PC-3 (cell line): ENCODE measurements around the gene PRM3. TPM values are rescaled to one million over a fixed set of nuclear protein-coding genes. Genes with fewer than 3 reads are reported as not detected.

Source experiments
- ATAC-seq: fragments of 200-7000 bp; cut with Tn5 transposase; 2 replicates; pipeline ENCODE4 v1.9.1; 2020; ENCODE audit warnings: mild to moderate bottlenecking, moderate library complexity
- BruUV-seq: library from RNA; stranded (reverse); fragments of 400-500 nt; replicated peaks from 2 replicates; lab custom pipeline; 2021; lab: Mats Ljungman, UMichigan
- CTCF ChIA-PET: fragments of 300-600 bp; sonication (Branson Sonifier 250); formaldehyde crosslinking; loops from one replicate; lab custom pipeline; 2022; ENCODE audit warnings: antibody characterized with exemption; lab: Charles Lee
- POLR2A ChIA-PET: fragments of 300-600 bp; sonication (Branson Sonifier 250); formaldehyde crosslinking; loops from one replicate; lab custom pipeline; 2022; ENCODE audit warnings: antibody characterized with exemption; ENCODE audit not compliant: unreplicated experiment; lab: Charles Lee
- DNase-seq: peaks from one replicate; pipeline ENCODE4 v3.0.0-alpha.2; 2015
- H2AFZ ChIP-seq: fragments of 300-600 bp; sonication (generic); 2 replicates; pipeline ENCODE4 v1.6.0; 2016; ENCODE audit warnings: antibody characterized with exemption, low read length
- H3F3A ChIP-seq: fragments of 300-600 bp; sonication (generic); one replicate; pipeline ENCODE4 v1.6.0; 2017; ENCODE audit warnings: antibody characterized with exemption, low read length, control low read depth, mild to moderate bottlenecking; ENCODE audit not compliant: unreplicated experiment
- H3K27ac ChIP-seq: fragments of 300-600 bp; sonication (generic); 2 replicates; pipeline ENCODE4 v1.5.1; 2016; ENCODE audit warnings: mild to moderate bottlenecking, low read length
- H3K27me3 ChIP-seq: fragments of 300-600 bp; sonication (generic); 2 replicates; pipeline ENCODE4 v1.6.1; 2016; ENCODE audit warnings: low read length, mixed read lengths
- H3K36me3 ChIP-seq: fragments of 300-600 bp; sonication (generic); 2 replicates; pipeline ENCODE4 v1.6.1; 2016; ENCODE audit warnings: low read depth, mixed run types, low read length, mixed read lengths
- H3K4me1 ChIP-seq: fragments of 300-600 bp; sonication (generic); 2 replicates; pipeline ENCODE4 v1.5.1; 2016; ENCODE audit warnings: low read length; ENCODE audit not compliant: insufficient read depth
- H3K4me2 ChIP-seq: fragments of 300-600 bp; sonication (generic); 2 replicates; pipeline ENCODE4 v1.6.0; 2016; ENCODE audit warnings: low read length
- H3K4me3 ChIP-seq: fragments of 300-600 bp; sonication (generic); 2 replicates; pipeline ENCODE4 v1.5.1; 2016; ENCODE audit warnings: mild to moderate bottlenecking, low read length, mixed read lengths
- H3K79me2 ChIP-seq: fragments of 300-600 bp; sonication (generic); 2 replicates; pipeline ENCODE4 v1.6.1; 2017; ENCODE audit warnings: low read length, mixed read lengths
- H3K9ac ChIP-seq: fragments of 300-600 bp; sonication (generic); 2 replicates; pipeline ENCODE4 v1.6.0; 2016; ENCODE audit warnings: mild to moderate bottlenecking, low read length
- H3K9me2 ChIP-seq: fragments of 300-600 bp; sonication (generic); replicated peaks from 2 replicates; pipeline ENCODE4 v1.6.1; 2016; ENCODE audit warnings: mixed run types, low read length, mixed read lengths
- H3K9me3 ChIP-seq: fragments of 300-600 bp; sonication (generic); 2 replicates; pipeline ENCODE4 v1.6.1; 2016; ENCODE audit warnings: low read length, mixed read lengths
- H4K20me1 ChIP-seq: fragments of 300-600 bp; sonication (generic); 2 replicates; pipeline ENCODE4 v1.6.1; 2016; ENCODE audit warnings: low read length, mixed read lengths
- CTCF ChIP-seq: fragments of 300-600 bp; sonication (generic); conservative IDR thresholded peaks from 2 replicates; pipeline ENCODE4 v1.5.1; 2017; ENCODE audit warnings: antibody characterized with exemption, low read depth, mild to moderate bottlenecking, low read length
- EZH2 ChIP-seq: fragments of 300-600 bp; sonication (generic); IDR thresholded peaks from one replicate; pipeline ENCODE4 v1.6.1; 2017; ENCODE audit warnings: antibody characterized with exemption, mild to moderate bottlenecking, low read length; ENCODE audit not compliant: unreplicated experiment
- EZH2phosphoT487 ChIP-seq: fragments of 300-600 bp; sonication (generic); IDR thresholded peaks from 2 replicates; pipeline ENCODE4 v1.6.1; 2018; ENCODE audit warnings: mild to moderate bottlenecking, antibody characterized with exemption, low read length, borderline replicate concordance
- intact Hi-C: fragments of 100-400 bp; cut with micrococcal nuclease; formaldehyde crosslinking; loops from 2 replicates; pipeline ENCODE4 v1.9.0; 2023
- total RNA-seq: library from RNA; depleted of rRNA; stranded (reverse); fragments of >200 nt; gene quantifications from 2 replicates; pipeline ENCODE4 v1.2.3, GENCODE V29; 2014

Gene PRM3
- total RNA-seq, 1 experiment from 2014 or later = not detected

- H3K4me1 ChIP-seq = no peaks in the 10 kb centered on the region
- no TSS peak for BruUV-seq
- H3K27ac ChIP-seq = no peak overlapping the region
- no peaks in the 10 kb centered on the region for H3K27me3 ChIP-seq
- no peaks in the 10 kb centered on the region for H3F3A ChIP-seq
- no peaks in the 10 kb centered on the region for H3K36me3 ChIP-seq
- H3K79me2 ChIP-seq = no peaks in the 10 kb centered on the region
- ChIA-PET POLR2A (no interaction called here), CTCF (no interaction called here)
- no peak overlapping the region for H2AFZ ChIP-seq
- no peak overlapping the region for H3K9ac ChIP-seq
- no peak overlapping the region for H3K4me3 ChIP-seq
- no peak overlapping the region for H3K4me2 ChIP-seq
- TF ChIP-seq EZH2 = no peak
- no peak for TF ChIP-seq EZH2phosphoT487
- TF ChIP-seq CTCF = no peak
- H3K9me3 ChIP-seq = no peaks in the 10 kb centered on the region
- H3K9me2 ChIP-seq = no peaks in the 10 kb centered on the region
- intact Hi-C loops = no loop called here
- DNase-seq (no peak), ATAC-seq (no peak)
- H4K20me1 ChIP-seq = no peaks in the 10 kb centered on the region
Measured at GRCh38 chr16:11272484-11272883, 945 bp downstream of the PRM3 start.

- TF ChIP-seq EZH2 (no peak), CTCF (no peak), EZH2phosphoT487 (no peak)
- Histone ChIP-seq H3K4me3 (no peak overlapping the region), H3K9ac (no peak overlapping the region), H3K4me2 (no peak overlapping the region), H3K27me3 (no peaks in the 10 kb centered on the region), H3K79me2 (no peaks in the 10 kb centered on the region), H4K20me1 (no peaks in the 10 kb centered on the region), H3K36me3 (no peaks in the 10 kb centered on the region), H3F3A (no peaks in the 10 kb centered on the region), H3K4me1 (no peaks in the 10 kb centered on the region), H2AFZ (no peak overlapping the region), H3K27ac (no peak overlapping the region), H3K9me3 (no peaks in the 10 kb centered on the region), H3K9me2 (no peaks in the 10 kb centered on the region)
- DNase-seq = no peak
- POLR2A ChIA-PET = no interaction called here
- intact Hi-C loops = no loop called here
- BruUV-seq = no TSS peak
- CTCF ChIA-PET = no interaction called here
- ATAC-seq = no peak
Measured at GRCh38 chr16:11271610-11272009, 1.8 kb downstream of the PRM3 start.

DNA sequence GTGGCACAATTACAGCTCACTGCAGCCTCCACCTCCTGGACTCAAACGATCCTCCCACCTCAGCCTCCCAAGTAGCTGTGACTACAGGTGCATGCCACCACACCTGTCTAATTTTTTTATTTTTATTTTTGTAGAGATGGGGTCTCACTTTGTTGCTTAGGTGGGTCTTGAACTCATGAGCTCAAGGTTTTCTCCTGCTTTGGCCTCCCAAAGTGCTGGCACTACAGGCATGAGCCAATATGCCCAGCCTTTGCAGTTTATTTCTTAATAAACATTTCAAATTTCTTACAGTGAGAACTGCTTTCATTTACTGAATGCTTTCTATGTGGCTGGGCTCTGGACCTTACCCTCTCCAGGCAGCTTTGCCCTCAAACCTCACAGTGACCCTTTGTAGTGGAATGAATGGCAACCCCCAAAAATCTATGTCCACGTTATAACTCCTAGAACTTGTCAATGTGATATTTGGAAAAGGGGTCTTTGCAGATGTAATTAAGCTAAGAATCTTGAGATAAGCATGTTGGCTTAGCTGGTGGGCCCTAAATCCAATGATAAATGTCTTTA is 2.7 kb downstream of the PRM3 start:
- POLR2A ChIA-PET = no interaction called here
- Histone ChIP-seq H3K9ac (no peak overlapping the region), H3K4me1 (no peaks in the 10 kb centered on the region), H3K9me3 (no peaks in the 10 kb centered on the region), H3K9me2 (no peaks in the 10 kb centered on the region), H2AFZ (no peak overlapping the region), H3K4me3 (no peak overlapping the region), H3K27me3 (no peaks in the 10 kb centered on the region), H3F3A (no peaks in the 10 kb centered on the region), H3K79me2 (no peaks in the 10 kb centered on the region), H3K4me2 (no peak overlapping the region), H3K27ac (no peak overlapping the region), H4K20me1 (no peaks in the 10 kb centered on the region), H3K36me3 (no peaks in the 10 kb centered on the region)
- DNase-seq (no peak), ATAC-seq (no peak)
- TF ChIP-seq EZH2 = no peak
- no peak for TF ChIP-seq EZH2phosphoT487
- TF ChIP-seq CTCF = no peak
- intact Hi-C loops = no loop called here
- CTCF ChIA-PET = no interaction called here
- BruUV-seq = no TSS peak
